OCI-LY7 (cell line): ENCODE results near the gene ZNF462. TPM values are rescaled to one million over a fixed set of nuclear protein-coding genes. Genes with fewer than 3 reads are reported as not detected.

ENCODE experiments used
- BruUV-seq: library from RNA; stranded (reverse); fragments of 400-500 nt; replicated peaks from 2 replicates; lab custom pipeline; 2021; lab: Mats Ljungman, UMichigan
- CTCF ChIA-PET: fragments of 300-600 bp; sonication (Branson Sonifier 250); formaldehyde crosslinking; loops from one replicate; lab custom pipeline; 2022; ENCODE audit warnings: antibody characterized with exemption; ENCODE audit not compliant: unreplicated experiment; lab: Charles Lee
- POLR2A ChIA-PET: fragments of 300-600 bp; sonication (Branson Sonifier 250); formaldehyde crosslinking; loops from one replicate; lab custom pipeline; 2022; ENCODE audit warnings: antibody characterized with exemption; lab: Charles Lee
- DNase-seq: peaks from one replicate; pipeline ENCODE4 v3.0.0-alpha.2; 2015; ENCODE audit warnings: low spot score
- H2AFZ ChIP-seq: fragments of 200-600 bp; sonication (generic), shearing (Covaris generic); 2 replicates; pipeline ENCODE4 v1.6.1; 2014; ENCODE audit warnings: mild to moderate bottlenecking, antibody characterized with exemption, low read length, moderate library complexity
- H3K27ac ChIP-seq: fragments of 200-600 bp; sonication (generic); 2 replicates; pipeline ENCODE4 v1.5.1; 2014; ENCODE audit warnings: mixed run types, low read depth, mild to moderate bottlenecking, moderate library complexity, low read length, inconsistent platforms; ENCODE audit not compliant: poor library complexity, severe bottlenecking
- H3K36me3 ChIP-seq: fragments of 200-600 bp; sonication (generic); 2 replicates; pipeline ENCODE4 v1.6.1; 2014; ENCODE audit warnings: mild to moderate bottlenecking, antibody characterized with exemption, low read length, moderate library complexity, mixed read lengths; ENCODE audit not compliant: insufficient read depth
- H3K4me1 ChIP-seq: fragments of 200-600 bp; sonication (generic); 2 replicates; pipeline ENCODE4 v1.5.1; 2014; ENCODE audit warnings: mild to moderate bottlenecking, low read length; ENCODE audit not compliant: insufficient read depth, poor library complexity, severe bottlenecking
- H3K4me2 ChIP-seq: fragments of 200-600 bp; sonication (generic); 2 replicates; pipeline ENCODE4 v1.6.1; 2014; ENCODE audit warnings: mild to moderate bottlenecking, low read length
- H3K4me3 ChIP-seq: fragments of 200-600 bp; sonication (generic); 2 replicates; pipeline ENCODE4 v1.5.1; 2014; ENCODE audit warnings: mild to moderate bottlenecking, low read depth, low read length; ENCODE audit not compliant: poor library complexity, severe bottlenecking
- H3K79me2 ChIP-seq: fragments of 200-600 bp; sonication (generic); 2 replicates; pipeline ENCODE4 v1.6.1; 2016; ENCODE audit warnings: low read depth, mild to moderate bottlenecking, low read length, moderate library complexity, mixed read lengths; ENCODE audit not compliant: insufficient read depth
- H3K9me2 ChIP-seq: fragments of 200-600 bp; sonication (generic); 2 replicates; pipeline ENCODE4 v1.6.1; 2016; ENCODE audit warnings: mild to moderate bottlenecking, low read length, mixed read lengths; ENCODE audit not compliant: insufficient read depth
- H3K9me3 ChIP-seq: fragments of 200-600 bp; sonication (generic); 2 replicates; pipeline ENCODE4 v1.6.1; 2014; ENCODE audit warnings: mild to moderate bottlenecking, mixed run types, low read length, mixed read lengths
- H4K20me1 ChIP-seq: fragments of 200-600 bp; sonication (generic); 2 replicates; pipeline ENCODE4 v1.6.1; 2014; ENCODE audit warnings: mild to moderate bottlenecking, antibody characterized with exemption, low read length, moderate library complexity, mixed read lengths; ENCODE audit not compliant: insufficient read depth
- CTCF ChIP-seq: fragments of 200-600 bp; sonication (generic); conservative IDR thresholded peaks from 2 replicates; pipeline ENCODE4 v1.5.1; 2014; ENCODE audit warnings: mild to moderate bottlenecking, antibody characterized with exemption, low read length, moderate library complexity, mixed read lengths
- EZH2phosphoT487 ChIP-seq: fragments of 200-600 bp; sonication (generic); IDR thresholded peaks from 2 replicates; pipeline ENCODE4 v1.6.1; 2018; ENCODE audit warnings: low read depth, borderline replicate concordance, mild to moderate bottlenecking, mixed run types, antibody characterized with exemption, low read length, moderate library complexity, mixed read lengths
- intact Hi-C: fragments of 100-400 bp; cut with micrococcal nuclease; formaldehyde crosslinking; loops from one replicate; pipeline ENCODE4 v1.10.0; 2022; ENCODE audit not compliant: unreplicated experiment
- total RNA-seq, 2 experiments: library from RNA; depleted of rRNA in 1 of 2; stranded (reverse); fragments of >200 nt in 1 of 2; shearing (Covaris generic) in 1 of 2; gene quantifications; 2 replicates each; pipeline ENCODE4 v1.2.3, GENCODE V29; 2014 to 2022

Gene ZNF462
- total RNA-seq, 2 experiments from 2014 or later = 0.88 to 1.1 TPM

DNA sequence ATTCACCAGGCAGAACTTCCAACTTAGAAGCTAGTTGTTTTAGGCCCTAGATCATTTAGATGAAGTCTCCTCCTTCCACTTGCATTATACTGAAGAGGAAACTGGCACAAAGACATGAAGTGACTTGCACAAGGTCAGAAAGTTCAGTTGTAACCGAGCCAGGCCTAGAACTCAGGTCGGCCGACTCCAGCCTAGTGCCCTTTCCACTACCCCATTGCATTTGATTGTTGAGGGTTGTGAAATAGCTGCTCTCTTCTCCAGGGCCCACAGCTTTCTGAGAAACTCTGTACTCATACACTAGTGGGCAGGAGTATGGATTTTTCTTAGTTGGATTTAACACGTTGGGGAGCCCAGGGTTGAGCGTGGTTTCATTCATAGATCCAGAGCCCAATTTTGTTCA, 5.6 kb downstream of the ZNF462 start:
- no peaks in the 10 kb centered on the region for H4K20me1 ChIP-seq
- no peaks in the 10 kb centered on the region for H3K79me2 ChIP-seq
- H3K9me2 ChIP-seq = no peaks in the 10 kb centered on the region
- POLR2A ChIA-PET = interaction anchor here (0.8 to 1.2 kb wide), 2 partner anchors 10 to 19 kb away, joined by 3 to 4 read pairs; no protein-coding TSS in a partner anchor
- no peak for TF ChIP-seq CTCF
- TF ChIP-seq EZH2phosphoT487 = no peak
- no peaks in the 10 kb centered on the region for H3K36me3 ChIP-seq
- H3K9me3 ChIP-seq = no peaks in the 10 kb centered on the region
- no peak overlapping the region for H2AFZ ChIP-seq
- intact Hi-C loops = no loop called here
- CTCF ChIA-PET = no interaction called here
- no peak overlapping the region for H3K27ac ChIP-seq
- DNase-seq = no peak
- H3K4me3 ChIP-seq = no peak overlapping the region
- H3K4me1 ChIP-seq = no peaks in the 10 kb centered on the region
- H3K4me2 ChIP-seq = no peak overlapping the region
- no TSS peak for BruUV-seq

- no peak for DNase-seq
- intact Hi-C loops = no loop called here
Measured at GRCh38 chr9:106869028-106869427, 6.1 kb downstream of the ZNF462 start.

More at GRCh38 chr9:106869028-106869427, 6.1 kb downstream of the ZNF462 start:
- Histone ChIP-seq H3K9me2 (no peaks in the 10 kb centered on the region), H3K4me1 (no peaks in the 10 kb centered on the region), H3K79me2 (no peaks in the 10 kb centered on the region), H3K4me3 (no peak overlapping the region), H2AFZ (no peak overlapping the region), H3K9me3 (no peaks in the 10 kb centered on the region), H3K36me3 (no peaks in the 10 kb centered on the region), H4K20me1 (no peaks in the 10 kb centered on the region), H3K4me2 (no peak overlapping the region), H3K27ac (no peak overlapping the region)
- ChIA-PET CTCF (no interaction called here), POLR2A (interaction anchor here (0.8 kb wide), 1 partner anchor 9 kb away, joined by 3 read pairs; no protein-coding TSS in a partner anchor)
- BruUV-seq = no TSS peak
- TF ChIP-seq CTCF (no peak), EZH2phosphoT487 (no peak)
